HepG2 (cell line): ENCODE data around the gene TBC1D1. TPM values are rescaled to one million over a fixed set of nuclear protein-coding genes. Genes with fewer than 3 reads are reported as not detected.

Experiments
- ATM ChIP-seq: fragments of 450-650 bp; IDR thresholded peaks from 2 replicates; pipeline ENCODE4 v1.7.1; 2017; ENCODE audit warnings: mild to moderate bottlenecking, borderline replicate concordance
- DMAP1 ChIP-seq: IDR thresholded peaks from 2 replicates; pipeline ENCODE4 v1.6.1; 2016
- ETV5 ChIP-seq: IDR thresholded peaks from 2 replicates; pipeline ENCODE4 v1.6.1; 2018; ENCODE audit warnings: missing biosample characterization, missing genetic modification reagents, inconsistent platforms, borderline replicate concordance
- HNRNPLL ChIP-seq: fragments of 200-400 bp; formaldehyde crosslinking; IDR thresholded peaks from 2 replicates; pipeline ENCODE4 v1.6.1; 2017; ENCODE audit warnings: mild to moderate bottlenecking, low read depth, low read length; ENCODE audit not compliant: poor library complexity, severe bottlenecking
- JDP2 ChIP-seq: sonication (generic); formaldehyde crosslinking; IDR thresholded peaks from 2 replicates; pipeline ENCODE4 v1.8.1; 2022; ENCODE audit warnings: missing genetic modification reagents, borderline replicate concordance
- KDM5A ChIP-seq: fragments of 200-600 bp; sonication (generic); IDR thresholded peaks from 2 replicates; pipeline ENCODE4 v1.7.0; 2018; ENCODE audit warnings: antibody characterized with exemption, mild to moderate bottlenecking, low read length, borderline replicate concordance
- KLF11 ChIP-seq: IDR thresholded peaks from 2 replicates; pipeline ENCODE4 v1.6.1; 2016; ENCODE audit warnings: missing compliant biosample characterization
- KLF15 ChIP-seq: sonication (generic); formaldehyde crosslinking; IDR thresholded peaks from 2 replicates; pipeline ENCODE4 v1.8.1; 2023; ENCODE audit warnings: borderline replicate concordance, mild to moderate bottlenecking, inconsistent platforms, missing genetic modification reagents, mixed read lengths
- KLF6 ChIP-seq: IDR thresholded peaks from 2 replicates; pipeline ENCODE4 v1.8.0; 2016; ENCODE audit warnings: missing biosample characterization, missing genetic modification reagents
- KMT2A ChIP-seq: sonication (generic); formaldehyde crosslinking; IDR thresholded peaks from 2 replicates; pipeline ENCODE4 v1.4.0; 2020; ENCODE audit warnings: missing genetic modification reagents
- MIXL1 ChIP-seq: IDR thresholded peaks from 2 replicates; pipeline ENCODE4 v1.6.1; 2016
- MTA3 ChIP-seq: sonication (generic); formaldehyde crosslinking; IDR thresholded peaks from 2 replicates; pipeline ENCODE4 v1.4.0; 2020; ENCODE audit warnings: missing genetic modification reagents
- NFE2L1 ChIP-seq: sonication (generic); formaldehyde crosslinking; IDR thresholded peaks from 2 replicates; pipeline ENCODE4 v1.4.0; 2020; ENCODE audit warnings: missing genetic modification reagents, mild to moderate bottlenecking, borderline replicate concordance
- PHF5A ChIP-seq: IDR thresholded peaks from one replicate; pipeline ENCODE4 v1.6.1; 2018; ENCODE audit warnings: low read depth, missing genetic modification reagents; ENCODE audit not compliant: unreplicated experiment
- PPARG ChIP-seq: conservative IDR thresholded peaks from 2 replicates; pipeline ENCODE4 v1.6.1; 2016; ENCODE audit warnings: missing biosample characterization, missing genetic modification reagents
- SMAD3 ChIP-seq: sonication (generic); formaldehyde crosslinking; IDR thresholded peaks from 2 replicates; pipeline ENCODE4 v1.4.0; 2020; ENCODE audit warnings: missing genetic modification reagents
- SP1 ChIP-seq, 2 experiments: fragments of 450-650 bp in 1 of 2; sonication (generic) in 1 of 2; formaldehyde crosslinking in 1 of 2; IDR thresholded peaks; 2 replicates each; pipeline versions ENCODE4 v1.4.0 to v1.6.1; 2016 to 2020; ENCODE audit warnings: missing genetic modification reagents in 1 of 2
- TBX2 ChIP-seq: sonication (generic); formaldehyde crosslinking; IDR thresholded peaks from 2 replicates; pipeline ENCODE4 v1.5.0; 2020; ENCODE audit warnings: missing genetic modification reagents, mild to moderate bottlenecking, borderline replicate concordance
- ZBTB7B ChIP-seq: sonication (generic); formaldehyde crosslinking; IDR thresholded peaks from 2 replicates; pipeline ENCODE4 v1.4.0; 2020; ENCODE audit warnings: missing genetic modification reagents
- ZFP36 ChIP-seq: fragments of 150-350 bp; IDR thresholded peaks from 2 replicates; pipeline ENCODE4 v1.6.1; 2018; ENCODE audit warnings: borderline replicate concordance, low read length, low read depth; ENCODE audit not compliant: partially characterized antibody
- ZMAT5 ChIP-seq: sonication (generic); formaldehyde crosslinking; IDR thresholded peaks from 2 replicates; pipeline ENCODE4 v1.5.0; 2020; ENCODE audit warnings: mild to moderate bottlenecking, low read depth, missing genetic modification reagents, borderline replicate concordance
- ZNF101 ChIP-seq: sonication (generic); formaldehyde crosslinking; IDR thresholded peaks from 2 replicates; pipeline ENCODE4 v1.4.0; 2020; ENCODE audit warnings: mild to moderate bottlenecking, low read depth, missing genetic modification reagents, borderline replicate concordance
- ZNF205 ChIP-seq: IDR thresholded peaks from 2 replicates; pipeline ENCODE4 v1.6.1; 2018; ENCODE audit warnings: missing biosample characterization, missing genetic modification reagents
- ZNF329 ChIP-seq: sonication (generic); formaldehyde crosslinking; IDR thresholded peaks from 2 replicates; pipeline ENCODE4 v1.9.0; 2021; ENCODE audit warnings: low read depth, mild to moderate bottlenecking, missing genetic modification reagents
- ZNF432 ChIP-seq: sonication (generic); formaldehyde crosslinking; IDR thresholded peaks from 2 replicates; pipeline ENCODE4 v1.5.0; 2020; ENCODE audit warnings: missing genetic modification reagents, mild to moderate bottlenecking, borderline replicate concordance
- ZNF501 ChIP-seq: sonication (generic); formaldehyde crosslinking; IDR thresholded peaks from 2 replicates; pipeline ENCODE4 v1.5.1; 2020; ENCODE audit warnings: mild to moderate bottlenecking, moderate library complexity, missing genetic modification reagents
- ZNF562 ChIP-seq: sonication (generic); formaldehyde crosslinking; IDR thresholded peaks from 2 replicates; pipeline ENCODE4 v1.8.0; 2022; ENCODE audit warnings: missing genetic modification reagents, borderline replicate concordance
- ZNF616 ChIP-seq: sonication (generic); formaldehyde crosslinking; IDR thresholded peaks from 2 replicates; pipeline ENCODE4 v1.5.0; 2020; ENCODE audit warnings: low read depth, mild to moderate bottlenecking, missing genetic modification reagents
- ZNF816 ChIP-seq: sonication (generic); formaldehyde crosslinking; IDR thresholded peaks from 2 replicates; pipeline ENCODE4 v1.8.0; 2022; ENCODE audit warnings: missing genetic modification reagents, mild to moderate bottlenecking, borderline replicate concordance
- ZSCAN22 ChIP-seq: sonication (generic); formaldehyde crosslinking; IDR thresholded peaks from 2 replicates; pipeline ENCODE4 v1.4.0; 2020; ENCODE audit warnings: mild to moderate bottlenecking, missing genetic modification reagents
- polyA plus RNA-seq, 8 experiments: library from polyadenylated mRNA; depleted of rRNA in 3 of 8; stranded (reverse) in 7 of 8; unstranded in 1 of 8; fragments of >200 nt; fragmentation: Illumina TruSeq in 4 of 8; extraction: Trizol in 4 of 8; gene quantifications; 2 replicates each; pipeline versions ENCODE4 v1.2.1 to v1.2.3, GENCODE V29; 2011 to 2016; ENCODE audit warnings: low read depth in 4 of 8, missing spikeins in 1 of 8, mixed read lengths in 1 of 8; ENCODE audit not compliant: insufficient read depth in 1 of 8
- total RNA-seq, 5 experiments: library from RNA; depleted of rRNA; stranded (reverse); fragments of >200 nt; fragmentation: Illumina TruSeq; extraction: Trizol; gene quantifications; 2 replicates each; pipeline ENCODE4 v1.2.3, GENCODE V29; 2016; ENCODE audit warnings: low read depth in 1 of 5
- TF ChIP-seq, protein P1 (sequence below): sonication (generic); formaldehyde crosslinking; conservative IDR thresholded peaks from 2 replicates; pipeline ENCODE4 v1.8.0; 2022; ENCODE audit warnings: low read depth, missing genetic modification reagents

TBC1D1 gene
- total and polyA plus RNA-seq, 2 of the 13 experiments (the other 11 are each of a cell fraction or from before 2014, with no cell fraction given) = 37.3 to 62.8 TPM

- TF ChIP-seq ZNF432 (CRISPR knock-in tag) (no peak), KDM5A (no peak), ZNF101 (CRISPR knock-in tag) (no peak), DMAP1 (no peak), PHF5A (CRISPR knock-in tag) (no peak), ZNF816 (CRISPR knock-in tag) (no peak), ZNF562 (no peak), NFE2L1 (CRISPR knock-in tag) (no peak), ZNF205 (CRISPR knock-in tag) (no peak), HNRNPLL (no peak), KLF11 (CRISPR knock-in tag) (0 out of 2 replicates have a peak, but pooled peaks have one; percentile 65), SMAD3 (0 out of 2 replicates have a peak, but pooled peaks have one; percentile 60), TBX2 (peak; percentile 83), MTA3 (CRISPR knock-in tag) (no peak), ZNF329 (CRISPR knock-in tag) (no peak), KMT2A (CRISPR knock-in tag) (no peak; the same call in 1 of the 2 replicates), JDP2 (CRISPR knock-in tag) (no peak), ATM (no peak), KLF15 (CRISPR knock-in tag) (no peak), ETV5 (CRISPR knock-in tag) (peak; percentile 95), KLF6 (CRISPR knock-in tag) (no peak), ZNF616 (CRISPR knock-in tag) (no peak), ZMAT5 (CRISPR knock-in tag) (no peak), ZBTB7B (CRISPR knock-in tag) (no peak), PPARG (peak; percentile 70), ZSCAN22 (no peak), MIXL1 (CRISPR knock-in tag) (peak; percentile 73; the same call in 1 of the 2 replicates), ZFP36 (no peak), ZNF501 (0 out of 2 replicates have a peak, but pooled peaks have one; percentile 32), SP1 (IDR thresholded peaks at IDR 0.05) (no peak), SP1 (CRISPR knock-in tag; IDR thresholded peaks at IDR 0.05) (no peak)
- TF ChIP-seq, protein P1, sequence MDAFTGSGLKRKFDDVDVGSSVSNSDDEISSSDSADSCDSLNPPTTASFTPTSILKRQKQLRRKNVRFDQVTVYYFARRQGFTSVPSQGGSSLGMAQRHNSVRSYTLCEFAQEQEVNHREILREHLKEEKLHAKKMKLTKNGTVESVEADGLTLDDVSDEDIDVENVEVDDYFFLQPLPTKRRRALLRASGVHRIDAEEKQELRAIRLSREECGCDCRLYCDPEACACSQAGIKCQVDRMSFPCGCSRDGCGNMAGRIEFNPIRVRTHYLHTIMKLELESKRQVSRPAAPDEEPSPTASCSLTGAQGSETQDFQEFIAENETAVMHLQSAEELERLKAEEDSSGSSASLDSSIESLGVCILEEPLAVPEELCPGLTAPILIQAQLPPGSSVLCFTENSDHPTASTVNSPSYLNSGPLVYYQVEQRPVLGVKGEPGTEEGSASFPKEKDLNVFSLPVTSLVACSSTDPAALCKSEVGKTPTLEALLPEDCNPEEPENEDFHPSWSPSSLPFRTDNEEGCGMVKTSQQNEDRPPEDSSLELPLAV (CRISPR knock-in tag) = no peak
Observed at GRCh38 chr4:38160487-38161207, 269.8 kb downstream of the TBC1D1 start (continued).
